KMS-11 (cell line): ENCODE data around the gene ETNK2.

Experiments used
- H2AFZ ChIP-seq: fragments of 200-600 bp; sonication (generic); 2 replicates; pipeline ENCODE4 v1.6.1; 2016; ENCODE audit warnings: antibody characterized with exemption, mixed run types, low read depth
- H3K27ac ChIP-seq: fragments of 200-600 bp; sonication (generic); 2 replicates; pipeline ENCODE4 v1.6.1; 2016; ENCODE audit warnings: mild to moderate bottlenecking, mixed run types
- H3K27me3 ChIP-seq: fragments of 200-600 bp; sonication (generic); 2 replicates; pipeline ENCODE4 v1.6.1; 2017; ENCODE audit warnings: mild to moderate bottlenecking, low read depth, mixed run types, moderate library complexity; ENCODE audit not compliant: insufficient read depth
- H3K36me3 ChIP-seq: fragments of 200-600 bp; sonication (generic); 2 replicates; pipeline ENCODE4 v1.6.1; 2017; ENCODE audit warnings: mild to moderate bottlenecking, mixed run types; ENCODE audit not compliant: insufficient read depth
- H3K4me1 ChIP-seq: fragments of 200-600 bp; sonication (generic); 2 replicates; pipeline ENCODE4 v1.6.1; 2016; ENCODE audit warnings: mild to moderate bottlenecking, low read depth, mixed run types; ENCODE audit not compliant: poor library complexity, severe bottlenecking
- H3K4me2 ChIP-seq: fragments of 200-600 bp; sonication (generic); 2 replicates; pipeline ENCODE4 v1.7.0; 2016; ENCODE audit warnings: mild to moderate bottlenecking, mixed run types
- H3K4me3 ChIP-seq: fragments of 200-600 bp; sonication (generic); IDR thresholded peaks from 2 replicates; pipeline ENCODE4 v1.6.1; 2017; ENCODE audit warnings: low read depth, low read length, mixed read lengths; ENCODE audit not compliant: insufficient read depth
- H3K79me2 ChIP-seq: fragments of 200-600 bp; sonication (generic); 2 replicates; pipeline ENCODE4 v1.6.1; 2016; ENCODE audit warnings: low read depth, mixed run types; ENCODE audit not compliant: insufficient read depth
- H3K9ac ChIP-seq: fragments of 200-600 bp; sonication (generic); 2 replicates; pipeline ENCODE4 v1.6.1; 2016; ENCODE audit warnings: mild to moderate bottlenecking, mixed run types
- H4K20me1 ChIP-seq: fragments of 200-600 bp; sonication (generic); 2 replicates; pipeline ENCODE4 v1.6.1; 2016; ENCODE audit warnings: mild to moderate bottlenecking, mixed run types; ENCODE audit not compliant: insufficient read depth
- TF ChIP-seq, protein P1 (sequence below): fragments of 200-600 bp; sonication (generic); conservative IDR thresholded peaks from 2 replicates; pipeline ENCODE4 v1.6.1; 2017; ENCODE audit warnings: low read depth, mild to moderate bottlenecking, antibody characterized with exemption, low read length, moderate library complexity, mixed read lengths

ETNK2 gene

DNA sequence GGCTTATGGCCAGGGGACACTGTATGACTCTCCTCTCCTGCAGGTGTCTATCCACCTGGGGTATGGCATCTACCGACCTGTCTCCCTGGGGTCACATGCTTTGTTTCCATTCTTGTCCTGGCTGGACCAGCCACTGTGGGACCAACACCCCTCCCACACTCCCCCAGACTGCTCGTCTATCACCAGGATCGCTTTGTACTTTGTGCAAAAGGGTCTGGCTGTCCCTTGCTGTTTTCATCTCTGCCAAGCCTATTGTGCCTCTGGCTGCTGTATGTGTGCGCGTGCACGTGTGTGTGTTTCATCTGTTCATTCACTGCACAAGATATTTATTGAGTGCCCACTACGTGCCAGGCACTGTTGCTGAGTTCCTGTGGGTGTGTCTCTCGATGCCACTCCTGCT is 25.5 kb downstream of the ETNK2 start:
- Histone ChIP-seq H3K27ac (no peak overlapping the region), H2AFZ (no peak overlapping the region), H3K4me2 (no peak overlapping the region), H3K36me3 (no peaks in the 10 kb centered on the region), H3K4me1 (peaks cover 3% of the 10 kb centered on the region), H3K4me3 (no peak overlapping the region), H3K79me2 (no peaks in the 10 kb centered on the region), H3K27me3 (no peaks in the 10 kb centered on the region), H4K20me1 (no peaks in the 10 kb centered on the region), H3K9ac (no peak overlapping the region)
- TF ChIP-seq, protein P1, sequence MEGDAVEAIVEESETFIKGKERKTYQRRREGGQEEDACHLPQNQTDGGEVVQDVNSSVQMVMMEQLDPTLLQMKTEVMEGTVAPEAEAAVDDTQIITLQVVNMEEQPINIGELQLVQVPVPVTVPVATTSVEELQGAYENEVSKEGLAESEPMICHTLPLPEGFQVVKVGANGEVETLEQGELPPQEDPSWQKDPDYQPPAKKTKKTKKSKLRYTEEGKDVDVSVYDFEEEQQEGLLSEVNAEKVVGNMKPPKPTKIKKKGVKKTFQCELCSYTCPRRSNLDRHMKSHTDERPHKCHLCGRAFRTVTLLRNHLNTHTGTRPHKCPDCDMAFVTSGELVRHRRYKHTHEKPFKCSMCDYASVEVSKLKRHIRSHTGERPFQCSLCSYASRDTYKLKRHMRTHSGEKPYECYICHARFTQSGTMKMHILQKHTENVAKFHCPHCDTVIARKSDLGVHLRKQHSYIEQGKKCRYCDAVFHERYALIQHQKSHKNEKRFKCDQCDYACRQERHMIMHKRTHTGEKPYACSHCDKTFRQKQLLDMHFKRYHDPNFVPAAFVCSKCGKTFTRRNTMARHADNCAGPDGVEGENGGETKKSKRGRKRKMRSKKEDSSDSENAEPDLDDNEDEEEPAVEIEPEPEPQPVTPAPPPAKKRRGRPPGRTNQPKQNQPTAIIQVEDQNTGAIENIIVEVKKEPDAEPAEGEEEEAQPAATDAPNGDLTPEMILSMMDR, result no peak

DNA sequence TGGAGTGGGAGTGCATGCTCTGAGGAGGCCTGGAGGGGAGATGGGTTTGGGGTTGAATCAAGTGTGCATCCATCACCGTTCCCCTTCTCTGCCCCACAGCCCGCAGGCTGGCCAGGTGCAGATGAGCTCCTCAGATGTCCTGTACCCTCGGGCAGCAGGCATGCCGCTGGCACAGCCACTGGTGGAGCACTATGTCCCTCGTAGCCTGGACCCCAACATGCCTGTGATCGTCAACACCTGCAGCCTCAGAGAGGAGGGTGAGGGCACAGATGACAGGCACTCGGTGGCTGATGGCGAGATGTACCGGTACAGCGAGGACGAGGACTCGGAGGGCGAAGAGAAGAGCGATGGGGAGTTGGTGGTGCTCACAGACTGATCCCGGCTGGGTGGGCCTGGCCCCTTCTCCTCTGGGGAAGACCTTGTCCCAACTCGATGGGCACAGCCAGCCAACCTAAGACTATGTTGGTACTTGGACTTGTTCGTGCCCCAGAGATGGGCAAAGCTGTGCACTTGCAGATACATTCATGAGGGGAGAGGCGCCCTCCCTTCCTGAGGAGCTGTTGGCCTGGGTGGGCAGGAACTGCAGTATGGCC is 26.0 kb downstream of the ETNK2 start:
- TF ChIP-seq, protein P1, result no peak
- Histone ChIP-seq H3K4me1 (peaks cover 3% of the 10 kb centered on the region), H3K36me3 (no peaks in the 10 kb centered on the region), H3K4me2 (no peak overlapping the region), H3K9ac (no peak overlapping the region), H3K27ac (no peak overlapping the region), H2AFZ (no peak overlapping the region), H3K27me3 (no peaks in the 10 kb centered on the region), H4K20me1 (no peaks in the 10 kb centered on the region), H3K79me2 (no peaks in the 10 kb centered on the region), H3K4me3 (no peak overlapping the region)

DNA sequence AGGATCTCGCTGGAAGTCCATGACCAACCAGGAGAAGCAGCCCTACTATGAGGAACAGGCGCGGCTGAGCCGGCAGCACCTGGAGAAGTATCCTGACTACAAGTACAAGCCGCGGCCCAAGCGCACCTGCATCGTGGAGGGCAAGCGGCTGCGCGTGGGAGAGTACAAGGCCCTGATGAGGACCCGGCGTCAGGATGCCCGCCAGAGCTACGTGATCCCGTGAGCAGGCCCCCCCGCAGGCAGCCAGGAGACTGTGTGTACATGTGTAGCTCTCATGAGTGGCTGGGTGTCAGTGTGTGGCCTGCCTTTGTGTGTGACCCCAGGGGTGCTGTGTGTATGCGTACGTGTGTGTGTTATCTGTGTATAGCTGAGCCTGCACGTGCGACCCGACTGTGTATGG is 27.2 kb downstream of the ETNK2 start:
- Histone ChIP-seq H4K20me1 (no peaks in the 10 kb centered on the region), H3K9ac (no peak overlapping the region), H2AFZ (no peak overlapping the region), H3K4me3 (no peak overlapping the region), H3K27ac (no peak overlapping the region), H3K36me3 (no peaks in the 10 kb centered on the region), H3K4me2 (no peak overlapping the region), H3K4me1 (peaks cover 3% of the 10 kb centered on the region), H3K79me2 (no peaks in the 10 kb centered on the region), H3K27me3 (no peaks in the 10 kb centered on the region)
- TF ChIP-seq, protein P1, result no peak

DNA sequence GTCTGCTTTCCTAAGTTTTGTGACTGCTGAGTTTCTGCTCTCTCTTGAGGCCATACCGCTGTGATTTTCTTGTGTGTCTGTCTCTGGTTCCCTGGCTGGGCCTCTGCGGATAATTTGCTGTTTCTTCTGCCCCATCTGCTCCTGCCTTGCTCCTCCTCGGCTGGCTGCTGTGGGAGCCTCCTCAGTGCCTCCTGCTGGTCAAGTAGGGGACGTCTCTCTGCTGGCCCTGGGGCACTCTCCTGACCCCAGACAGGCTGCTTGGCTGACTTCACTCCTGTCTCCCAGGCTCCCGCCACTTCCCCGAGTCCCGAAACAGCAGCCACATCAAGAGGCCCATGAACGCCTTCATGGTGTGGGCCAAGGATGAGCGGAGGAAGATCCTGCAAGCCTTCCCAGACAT is 28.5 kb downstream of the ETNK2 start:
- Histone ChIP-seq H3K27me3 (no peaks in the 10 kb centered on the region), H3K4me1 (no peaks in the 10 kb centered on the region), H3K36me3 (no peaks in the 10 kb centered on the region), H3K4me2 (no peak overlapping the region), H3K9ac (no peak overlapping the region), H3K79me2 (no peaks in the 10 kb centered on the region), H4K20me1 (no peaks in the 10 kb centered on the region), H3K4me3 (no peak overlapping the region), H2AFZ (no peak overlapping the region), H3K27ac (no peak overlapping the region)
- TF ChIP-seq, protein P1, result 0 out of 2 replicates have a peak, but pooled peaks have one; percentile 30
